GM21526 (cell line): Measurements from ENCODE around the gene DUS1L.
A peak's percentile ranks its signal among the peaks of the same experiment; 100 is the strongest.

Experiments
- ATAC-seq: cut with Tn5 transposase; IDR thresholded peaks from one replicate; pipeline ENCODE4 v1.9.1; 2021; ENCODE audit warnings: moderate library complexity; ENCODE audit not compliant: unreplicated experiment, low FRiP score

The DUS1L gene

DNA sequence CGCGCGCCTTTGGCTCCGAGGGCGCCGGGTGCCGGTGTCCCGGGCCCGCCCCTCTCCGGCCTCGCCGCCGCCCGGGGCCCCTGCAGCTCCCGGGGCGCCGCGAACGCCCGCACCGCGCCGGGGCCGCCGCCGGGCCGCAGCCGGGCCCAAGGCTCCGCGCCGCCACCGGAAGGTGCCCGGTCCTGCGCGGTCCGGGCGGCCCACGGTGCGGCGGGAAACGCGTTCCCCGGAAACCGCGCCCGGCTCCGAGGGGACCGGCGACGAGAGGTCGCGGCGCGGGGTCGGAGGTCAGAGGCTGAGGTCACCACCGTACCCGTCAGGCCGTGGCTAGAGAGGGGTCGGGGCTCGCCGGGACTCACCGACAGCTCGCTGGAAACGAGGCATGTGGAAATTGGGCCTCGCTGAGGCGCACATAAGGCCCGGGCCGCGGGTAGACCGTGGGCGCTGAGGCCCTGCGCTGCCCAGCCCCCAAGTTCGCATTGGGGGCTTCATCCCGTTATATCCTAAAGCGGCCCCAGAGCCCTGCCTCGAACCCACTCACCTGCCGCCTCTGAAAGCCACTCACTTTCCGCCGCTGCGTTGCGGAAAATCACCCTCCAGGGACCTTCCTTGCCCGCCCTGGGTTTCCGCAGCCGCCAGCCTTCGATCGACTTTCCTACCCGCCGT is at the start of gene DUS1L:
TSS of gene DUS1L (minus strand) at position 167 of the 666 bp plus-strand sequence. CDS start 745 bp downstream, outside the sequence.
- ATAC-seq: peak; percentile 58

- ATAC-seq: no peak
These were observed 49.3 kb upstream of the DUS1L start for GRCh38 chr17:82114872-82115271.

GRCh38 chr17:82114447-82114846 is 48.8 kb upstream of the DUS1L start:
- no peak for ATAC-seq

DNA sequence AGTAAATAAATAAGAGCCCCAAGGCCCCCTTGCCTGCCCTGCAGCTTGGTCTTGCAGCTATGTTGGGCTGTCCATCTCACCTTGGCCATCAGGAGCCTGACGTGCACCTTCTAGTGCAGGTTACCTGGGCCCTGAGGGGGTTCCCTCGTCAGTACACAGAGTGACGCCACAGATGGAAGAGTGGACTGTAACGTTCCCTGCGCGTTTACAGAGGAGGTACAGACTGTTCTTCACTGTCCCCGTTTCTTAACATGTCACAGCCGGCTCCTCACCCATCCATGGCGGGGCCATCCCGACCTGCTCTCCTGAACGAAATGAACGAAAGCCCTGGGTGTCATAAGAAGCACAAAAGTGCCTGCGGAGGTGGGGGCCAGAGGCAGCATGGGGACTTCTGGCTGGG is 48.3 kb upstream of the DUS1L start:
- ATAC-seq: no peak

GRCh38 chr17:82113422-82113821 is 47.8 kb upstream of the DUS1L start:
- ATAC-seq: no peak

- no peak for ATAC-seq
These were observed 47.3 kb upstream of the DUS1L start for GRCh38 chr17:82112914-82113311.

DNA sequence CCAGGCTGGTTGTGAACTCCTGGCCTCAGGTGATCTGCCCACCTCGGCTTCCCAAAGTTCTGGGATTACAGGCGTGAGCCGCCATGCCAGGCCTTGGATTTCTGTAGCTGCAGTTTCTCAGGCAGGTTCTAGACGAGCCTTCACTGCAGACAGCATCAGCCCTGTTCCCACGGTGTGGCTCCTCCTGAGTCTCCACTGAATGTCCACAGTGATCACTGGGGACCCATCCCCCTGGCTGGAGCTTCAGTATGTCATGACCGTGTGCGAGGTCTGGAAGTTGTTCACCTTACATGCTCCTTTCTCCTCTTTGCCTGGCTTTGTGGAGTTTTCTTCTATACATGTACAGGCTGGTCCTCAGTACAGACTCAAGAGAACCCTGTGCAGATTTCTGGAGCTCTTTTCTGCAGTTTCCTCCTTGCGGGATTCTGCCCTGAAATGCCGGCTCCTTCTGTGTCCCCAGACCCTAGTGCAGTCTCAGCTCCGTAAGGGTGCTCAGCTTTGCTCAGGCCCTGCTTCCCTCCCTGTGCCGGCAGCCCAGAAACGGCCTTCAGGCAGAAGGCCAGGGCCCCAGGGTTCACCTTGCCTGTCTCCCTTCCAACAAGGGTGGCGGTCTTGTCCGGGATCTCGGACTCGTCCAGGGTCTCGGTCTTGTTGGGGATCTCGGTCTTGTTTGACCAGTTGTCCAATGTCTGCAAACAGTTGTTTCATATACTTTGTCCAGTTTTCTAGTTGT is 46.7 kb upstream of the DUS1L start:
- no peak for ATAC-seq

DNA sequence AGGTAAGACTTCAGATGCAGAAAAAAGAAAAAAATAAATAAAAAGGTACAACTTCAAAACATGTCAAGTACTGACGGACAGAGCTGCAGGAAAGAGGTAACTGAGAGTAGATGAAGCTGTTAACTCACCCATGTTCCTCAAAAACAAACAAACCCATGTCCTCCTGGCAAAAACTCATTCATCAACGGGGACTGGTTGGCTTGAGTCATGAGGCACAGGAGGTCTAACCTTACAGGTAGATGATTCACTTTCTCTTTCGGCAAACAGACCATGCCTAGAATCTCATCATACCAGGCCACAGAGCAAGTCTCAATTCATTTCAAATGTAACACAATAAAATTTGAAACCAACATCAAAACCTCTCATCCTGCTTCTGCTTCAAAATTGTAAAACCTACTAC is 44.7 kb upstream of the DUS1L start:
- ATAC-seq: no peak

- ATAC-seq: no peak
These were observed 43.4 kb upstream of the DUS1L start for GRCh38 chr17:82108961-82109475.

DNA sequence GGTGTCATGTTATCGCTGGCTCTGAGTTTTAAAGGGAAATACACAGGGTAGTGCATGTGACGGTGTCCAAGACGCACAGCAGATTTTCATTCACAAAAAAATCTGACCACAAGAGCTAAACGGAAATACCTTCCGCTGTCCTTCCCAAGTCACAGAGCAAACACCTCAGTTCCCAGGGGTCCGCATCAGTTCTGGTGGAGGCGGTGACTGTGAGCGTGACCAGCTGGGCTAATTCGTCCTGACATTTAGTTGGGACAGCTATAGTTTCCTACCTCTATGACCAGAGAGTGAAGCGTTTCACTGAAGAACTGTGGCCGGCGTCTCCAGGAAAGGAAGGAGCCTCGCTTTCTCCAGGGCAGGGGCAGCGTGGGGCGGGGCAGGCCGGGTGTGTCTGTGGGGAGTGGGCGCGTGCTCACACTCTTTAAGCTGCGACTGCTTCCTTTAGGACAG is 42.9 kb upstream of the DUS1L start:
- no peak for ATAC-seq

DNA sequence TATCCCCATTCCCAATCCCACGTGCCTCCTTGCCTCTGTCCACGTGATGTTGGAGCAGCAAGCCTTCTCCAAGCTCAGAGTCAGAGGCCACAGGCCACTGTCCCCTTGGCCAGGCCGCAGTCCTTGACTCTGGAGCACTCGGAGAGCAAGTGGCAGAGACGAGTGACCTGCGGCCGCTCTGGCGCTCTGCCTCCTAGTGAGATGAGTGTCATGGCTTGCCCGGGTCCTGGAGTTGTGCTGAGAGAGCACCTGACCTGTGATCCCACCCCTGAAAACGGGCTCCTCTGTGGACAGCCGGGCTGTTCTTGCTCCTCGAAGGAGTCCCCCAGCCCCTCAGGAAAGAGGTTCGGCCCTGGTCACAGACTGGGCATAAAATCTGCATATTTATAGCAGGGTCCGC is 42.4 kb upstream of the DUS1L start:
- no peak for ATAC-seq

GRCh38 chr17:82107341-82107860 is 41.8 kb upstream of the DUS1L start:
- ATAC-seq: no peak

- no peak for ATAC-seq
These were observed 41.2 kb upstream of the DUS1L start for GRCh38 chr17:82106688-82107305.

GRCh38 chr17:82105882-82106687 is 40.5 kb upstream of the DUS1L start:
- ATAC-seq: peak; percentile 61

DNA sequence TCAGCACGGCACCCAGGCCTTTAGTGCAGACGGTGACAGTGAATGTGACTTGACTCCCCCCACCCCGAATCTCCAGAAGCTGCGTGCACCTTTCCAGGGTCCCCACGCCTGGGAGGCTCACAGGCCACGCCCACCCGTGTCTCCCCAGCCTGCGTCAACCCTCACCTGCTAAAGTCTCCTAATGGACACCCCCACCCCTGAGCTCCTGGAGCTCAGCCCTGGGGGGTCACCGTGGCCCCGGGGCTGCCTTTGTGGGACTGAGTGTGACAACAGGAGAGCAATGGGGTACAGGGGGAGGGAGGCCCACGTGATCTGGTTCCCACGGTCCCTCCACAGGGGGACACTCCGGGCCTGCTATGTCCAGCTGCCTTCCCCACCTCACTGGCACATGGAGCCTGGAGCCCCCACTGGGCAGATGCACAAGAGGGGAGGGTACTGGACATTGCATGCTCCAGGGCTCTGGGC is 39.8 kb upstream of the DUS1L start:
- ATAC-seq: no peak

DNA sequence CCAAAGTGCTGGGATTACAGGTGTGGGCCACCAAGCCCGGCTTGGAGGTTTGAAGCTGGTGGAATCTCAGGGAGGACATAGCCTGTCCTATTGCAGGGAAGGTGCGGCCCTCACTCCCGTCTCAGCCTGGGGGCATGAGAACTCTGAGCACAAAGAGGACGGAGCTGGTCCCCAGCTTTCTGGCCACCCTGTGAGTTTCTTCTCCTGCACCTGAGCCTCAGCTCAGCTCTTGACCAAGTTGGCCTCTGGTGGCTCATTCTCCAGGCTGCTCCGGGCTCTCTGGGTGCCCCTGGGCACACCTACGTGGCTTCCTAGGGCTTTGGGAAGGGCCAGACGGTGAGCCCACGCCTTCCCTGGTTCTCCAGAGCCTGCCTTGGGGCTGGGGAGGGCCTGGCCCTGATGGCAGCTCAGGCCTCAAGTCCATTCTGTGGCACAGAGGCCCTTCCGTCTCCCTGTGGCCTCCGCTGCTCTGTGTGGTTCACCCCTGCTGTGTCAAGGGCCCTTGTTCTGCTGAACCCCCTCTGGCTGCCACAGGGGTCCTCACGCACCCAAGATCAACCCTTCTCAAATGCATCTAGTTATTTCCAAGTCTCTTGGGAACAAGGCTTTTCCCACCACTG is 39.3 kb upstream of the DUS1L start:
- no peak for ATAC-seq

GRCh38 chr17:82103553-82104451 is 38.2 kb upstream of the DUS1L start:
- no peak for ATAC-seq

- no peak for ATAC-seq
These were observed 36.4 kb upstream of the DUS1L start for GRCh38 chr17:82101767-82102679.
